OCI-LY7 (cell line): ENCODE measurements around the gene UBE2G1. TPM values are rescaled to one million over a fixed set of nuclear protein-coding genes. Genes with fewer than 3 reads are reported as not detected.
A peak's percentile ranks its signal among the peaks of the same experiment; 100 is the strongest.

ENCODE experiments used
- BruUV-seq: library from RNA; stranded (reverse); fragments of 400-500 nt; replicated peaks from 2 replicates; lab custom pipeline; 2021; lab: Mats Ljungman, UMichigan
- CTCF ChIA-PET: fragments of 300-600 bp; sonication (Branson Sonifier 250); formaldehyde crosslinking; loops from one replicate; lab custom pipeline; 2022; ENCODE audit warnings: antibody characterized with exemption; ENCODE audit not compliant: unreplicated experiment; lab: Charles Lee
- POLR2A ChIA-PET: fragments of 300-600 bp; sonication (Branson Sonifier 250); formaldehyde crosslinking; loops from one replicate; lab custom pipeline; 2022; ENCODE audit warnings: antibody characterized with exemption; lab: Charles Lee
- DNase-seq: peaks from one replicate; pipeline ENCODE4 v3.0.0-alpha.2; 2015; ENCODE audit warnings: low spot score
- H2AFZ ChIP-seq: fragments of 200-600 bp; sonication (generic), shearing (Covaris generic); 2 replicates; pipeline ENCODE4 v1.6.1; 2014; ENCODE audit warnings: mild to moderate bottlenecking, antibody characterized with exemption, low read length, moderate library complexity
- H3K27ac ChIP-seq: fragments of 200-600 bp; sonication (generic); 2 replicates; pipeline ENCODE4 v1.5.1; 2014; ENCODE audit warnings: mixed run types, low read depth, mild to moderate bottlenecking, moderate library complexity, low read length, inconsistent platforms; ENCODE audit not compliant: poor library complexity, severe bottlenecking
- H3K36me3 ChIP-seq: fragments of 200-600 bp; sonication (generic); 2 replicates; pipeline ENCODE4 v1.6.1; 2014; ENCODE audit warnings: mild to moderate bottlenecking, antibody characterized with exemption, low read length, moderate library complexity, mixed read lengths; ENCODE audit not compliant: insufficient read depth
- H3K4me1 ChIP-seq: fragments of 200-600 bp; sonication (generic); 2 replicates; pipeline ENCODE4 v1.5.1; 2014; ENCODE audit warnings: mild to moderate bottlenecking, low read length; ENCODE audit not compliant: insufficient read depth, poor library complexity, severe bottlenecking
- H3K4me2 ChIP-seq: fragments of 200-600 bp; sonication (generic); 2 replicates; pipeline ENCODE4 v1.6.1; 2014; ENCODE audit warnings: mild to moderate bottlenecking, low read length
- H3K4me3 ChIP-seq: fragments of 200-600 bp; sonication (generic); 2 replicates; pipeline ENCODE4 v1.5.1; 2014; ENCODE audit warnings: mild to moderate bottlenecking, low read depth, low read length; ENCODE audit not compliant: poor library complexity, severe bottlenecking
- H3K79me2 ChIP-seq: fragments of 200-600 bp; sonication (generic); 2 replicates; pipeline ENCODE4 v1.6.1; 2016; ENCODE audit warnings: low read depth, mild to moderate bottlenecking, low read length, moderate library complexity, mixed read lengths; ENCODE audit not compliant: insufficient read depth
- H3K9me2 ChIP-seq: fragments of 200-600 bp; sonication (generic); 2 replicates; pipeline ENCODE4 v1.6.1; 2016; ENCODE audit warnings: mild to moderate bottlenecking, low read length, mixed read lengths; ENCODE audit not compliant: insufficient read depth
- H3K9me3 ChIP-seq: fragments of 200-600 bp; sonication (generic); 2 replicates; pipeline ENCODE4 v1.6.1; 2014; ENCODE audit warnings: mild to moderate bottlenecking, mixed run types, low read length, mixed read lengths
- H4K20me1 ChIP-seq: fragments of 200-600 bp; sonication (generic); 2 replicates; pipeline ENCODE4 v1.6.1; 2014; ENCODE audit warnings: mild to moderate bottlenecking, antibody characterized with exemption, low read length, moderate library complexity, mixed read lengths; ENCODE audit not compliant: insufficient read depth
- CTCF ChIP-seq: fragments of 200-600 bp; sonication (generic); conservative IDR thresholded peaks from 2 replicates; pipeline ENCODE4 v1.5.1; 2014; ENCODE audit warnings: mild to moderate bottlenecking, antibody characterized with exemption, low read length, moderate library complexity, mixed read lengths
- EZH2phosphoT487 ChIP-seq: fragments of 200-600 bp; sonication (generic); IDR thresholded peaks from 2 replicates; pipeline ENCODE4 v1.6.1; 2018; ENCODE audit warnings: low read depth, borderline replicate concordance, mild to moderate bottlenecking, mixed run types, antibody characterized with exemption, low read length, moderate library complexity, mixed read lengths
- intact Hi-C: fragments of 100-400 bp; cut with micrococcal nuclease; formaldehyde crosslinking; loops from one replicate; pipeline ENCODE4 v1.10.0; 2022; ENCODE audit not compliant: unreplicated experiment
- total RNA-seq, 2 experiments: library from RNA; depleted of rRNA in 1 of 2; stranded (reverse); fragments of >200 nt in 1 of 2; shearing (Covaris generic) in 1 of 2; gene quantifications; 2 replicates each; pipeline ENCODE4 v1.2.3, GENCODE V29; 2014 to 2022

UBE2G1 gene
- total RNA-seq, 2 experiments from 2014 or later: 115 to 216 TPM

GRCh38 chr17:4375039-4375748 lies 8.7 kb upstream of the UBE2G1 start:
- Histone ChIP-seq H3K4me3 (peak overlapping the region; percentile 61), H3K27ac (peak overlapping the region; percentile 99), H3K4me1 (peaks cover 94% of the 10 kb centered on the region), H4K20me1 (no peaks in the 10 kb centered on the region), H3K9me2 (no peaks in the 10 kb centered on the region), H3K4me2 (peak overlapping the region; percentile 76), H2AFZ (peak overlapping the region; percentile 1; the same call in 1 of the 2 replicates), H3K79me2 (peaks cover 3% of the 10 kb centered on the region; the same call in 1 of the 2 replicates), H3K36me3 (no peaks in the 10 kb centered on the region), H3K9me3 (no peaks in the 10 kb centered on the region)
- BruUV-seq: no TSS peak
- intact Hi-C loops: loop anchor here (1.0 kb wide), 1 partner anchor 22 kb away; no protein-coding TSS in a partner anchor
- TF ChIP-seq EZH2phosphoT487: no peak
- no peak for TF ChIP-seq CTCF
- POLR2A ChIA-PET: interaction anchor here (0.7 to 1.6 kb wide), 8 partner anchors 11 to 176 kb away, joined by 3 to 12 read pairs (median 4); no protein-coding TSS in a partner anchor
- CTCF ChIA-PET: interaction anchor here (0.9 to 1.4 kb wide), 2 partner anchors 14 to 36 kb away, joined by 3 read pairs; no protein-coding TSS in a partner anchor
- peak; percentile 94 for DNase-seq

- no peak for TF ChIP-seq CTCF
- TF ChIP-seq EZH2phosphoT487: no peak
- Histone ChIP-seq H3K9me2 (no peaks in the 10 kb centered on the region), H3K4me1 (peaks cover 79% of the 10 kb centered on the region), H4K20me1 (no peaks in the 10 kb centered on the region; the same call in 1 of the 2 replicates), H2AFZ (peak overlapping the region; percentile 19; the same call in 1 of the 2 replicates), H3K9me3 (no peaks in the 10 kb centered on the region), H3K79me2 (peaks cover 16% of the 10 kb centered on the region), H3K27ac (peak overlapping the region; percentile 99), H3K4me2 (peak overlapping the region; percentile 66), H3K36me3 (peaks cover 11% of the 10 kb centered on the region), H3K4me3 (peak overlapping the region; percentile 45)
- POLR2A ChIA-PET: interaction anchor here (0.6 to 3.2 kb wide), 7 partner anchors 11 to 292 kb away, joined by 3 to 16 read pairs (median 4); no protein-coding TSS in a partner anchor
- CTCF ChIA-PET: no interaction called here
- intact Hi-C loops: loop anchor here (5.0 to 10.0 kb wide), 4 partner anchors 72 to 825 kb away; partner anchors contain the start of genes ANKFY1, ATP2A3 and ZNF594
- no TSS peak for BruUV-seq
- peak; percentile 93 for DNase-seq
These were observed 3.2 kb upstream of the UBE2G1 start for GRCh38 chr17:4369557-4370230.
